ENCODE measurements around the gene OBSCN. TPM values are rescaled to one million over a fixed set of nuclear protein-coding genes. Genes with fewer than 3 reads are reported as not detected.

Gene OBSCN
- total RNA-seq, 1 experiment from 2014 or later: 10.5 TPM

DNA sequence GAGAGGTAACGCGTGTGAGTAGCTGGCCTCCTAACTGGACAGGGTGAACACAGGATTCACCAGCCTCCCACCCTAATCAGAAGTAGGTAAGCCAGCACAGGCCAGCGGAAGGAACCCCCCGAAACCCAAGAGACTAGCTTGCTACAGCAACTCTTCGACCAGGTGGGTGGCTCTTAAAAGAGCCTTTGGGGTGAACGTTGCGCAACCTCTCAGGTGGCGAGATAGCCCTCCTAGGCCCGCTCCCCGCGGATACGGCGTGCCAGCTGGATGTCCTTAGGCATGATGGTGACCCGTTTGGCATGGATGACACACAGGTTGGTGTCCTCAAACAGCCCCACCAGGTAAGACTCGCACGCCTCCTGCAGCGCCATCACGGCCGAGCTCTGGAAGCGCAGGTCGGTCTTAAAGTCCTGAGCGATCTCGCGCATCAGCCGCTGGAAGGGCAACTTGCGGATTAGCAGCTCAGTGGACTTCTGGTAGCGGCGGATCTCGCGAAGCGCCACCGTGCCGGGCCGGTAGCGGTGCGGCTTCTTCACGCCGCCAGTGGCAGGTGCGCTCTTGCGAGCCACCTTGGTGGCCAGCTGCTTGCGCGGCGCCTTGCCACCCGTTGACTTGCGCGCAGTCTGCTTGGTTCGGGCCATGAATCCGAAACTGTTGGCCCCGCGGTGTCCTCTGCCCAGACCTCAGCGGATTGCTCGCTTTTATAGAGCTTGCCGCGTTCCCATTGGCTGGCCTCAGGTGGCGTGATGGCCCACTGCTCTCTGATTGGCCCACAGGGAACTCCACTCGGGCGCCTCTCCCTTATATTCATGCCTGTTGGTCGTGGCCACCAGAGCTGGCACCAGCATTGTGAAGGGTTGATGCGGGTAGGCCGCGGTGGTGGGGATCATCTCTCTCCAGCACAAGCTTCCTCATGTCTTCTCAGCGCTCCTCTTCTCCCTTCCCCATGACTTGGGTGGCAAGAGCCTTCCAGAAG, 217.1 kb downstream of the OBSCN start:
- CTCF ChIA-PET: interaction anchor here (1.0 kb wide), 1 partner anchor 426 kb away, joined by 4 read pairs; no protein-coding TSS in a partner anchor
- H3K4me1 ChIP-seq (ENCODE audit: control insufficient read depth, insufficient read depth, low read length): no peaks in the 10 kb centered on the region
- no peaks in the 10 kb centered on the region for H3K27me3 ChIP-seq (ENCODE audit: control insufficient read depth, insufficient read depth, low read length)
- intact Hi-C loops (cut with micrococcal nuclease; ENCODE audit: unreplicated experiment) (no loop called here), in situ Hi-C loops (cut with HindIII; ENCODE audit: low pct_unique_long_range_greater_than_20kb, low sequenced_read_pairs) (no loop called here)
- H3K27ac ChIP-seq (ENCODE audit: low read length): no peak overlapping the region
- no peaks in the 10 kb centered on the region for H3K9me3 ChIP-seq (ENCODE audit: control insufficient read depth, insufficient read depth, low read depth, low read length)
- TF ChIP-seq TCF7L2 (IDR thresholded peaks at IDR 0.05; ENCODE audit: low read depth, low read length): no peak
- TF ChIP-seq POLR2AphosphoS5 (IDR thresholded peaks at IDR 0.05; ENCODE audit: low read depth, low read length): no peak
- no peak for TF ChIP-seq SIN3A (IDR thresholded peaks at IDR 0.05; ENCODE audit: borderline replicate concordance, insufficient read depth, low read depth, low read length)
- TF ChIP-seq, protein P1, sequence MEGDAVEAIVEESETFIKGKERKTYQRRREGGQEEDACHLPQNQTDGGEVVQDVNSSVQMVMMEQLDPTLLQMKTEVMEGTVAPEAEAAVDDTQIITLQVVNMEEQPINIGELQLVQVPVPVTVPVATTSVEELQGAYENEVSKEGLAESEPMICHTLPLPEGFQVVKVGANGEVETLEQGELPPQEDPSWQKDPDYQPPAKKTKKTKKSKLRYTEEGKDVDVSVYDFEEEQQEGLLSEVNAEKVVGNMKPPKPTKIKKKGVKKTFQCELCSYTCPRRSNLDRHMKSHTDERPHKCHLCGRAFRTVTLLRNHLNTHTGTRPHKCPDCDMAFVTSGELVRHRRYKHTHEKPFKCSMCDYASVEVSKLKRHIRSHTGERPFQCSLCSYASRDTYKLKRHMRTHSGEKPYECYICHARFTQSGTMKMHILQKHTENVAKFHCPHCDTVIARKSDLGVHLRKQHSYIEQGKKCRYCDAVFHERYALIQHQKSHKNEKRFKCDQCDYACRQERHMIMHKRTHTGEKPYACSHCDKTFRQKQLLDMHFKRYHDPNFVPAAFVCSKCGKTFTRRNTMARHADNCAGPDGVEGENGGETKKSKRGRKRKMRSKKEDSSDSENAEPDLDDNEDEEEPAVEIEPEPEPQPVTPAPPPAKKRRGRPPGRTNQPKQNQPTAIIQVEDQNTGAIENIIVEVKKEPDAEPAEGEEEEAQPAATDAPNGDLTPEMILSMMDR (IDR thresholded peaks at IDR 0.05): no peak
- TF ChIP-seq, protein P2, sequence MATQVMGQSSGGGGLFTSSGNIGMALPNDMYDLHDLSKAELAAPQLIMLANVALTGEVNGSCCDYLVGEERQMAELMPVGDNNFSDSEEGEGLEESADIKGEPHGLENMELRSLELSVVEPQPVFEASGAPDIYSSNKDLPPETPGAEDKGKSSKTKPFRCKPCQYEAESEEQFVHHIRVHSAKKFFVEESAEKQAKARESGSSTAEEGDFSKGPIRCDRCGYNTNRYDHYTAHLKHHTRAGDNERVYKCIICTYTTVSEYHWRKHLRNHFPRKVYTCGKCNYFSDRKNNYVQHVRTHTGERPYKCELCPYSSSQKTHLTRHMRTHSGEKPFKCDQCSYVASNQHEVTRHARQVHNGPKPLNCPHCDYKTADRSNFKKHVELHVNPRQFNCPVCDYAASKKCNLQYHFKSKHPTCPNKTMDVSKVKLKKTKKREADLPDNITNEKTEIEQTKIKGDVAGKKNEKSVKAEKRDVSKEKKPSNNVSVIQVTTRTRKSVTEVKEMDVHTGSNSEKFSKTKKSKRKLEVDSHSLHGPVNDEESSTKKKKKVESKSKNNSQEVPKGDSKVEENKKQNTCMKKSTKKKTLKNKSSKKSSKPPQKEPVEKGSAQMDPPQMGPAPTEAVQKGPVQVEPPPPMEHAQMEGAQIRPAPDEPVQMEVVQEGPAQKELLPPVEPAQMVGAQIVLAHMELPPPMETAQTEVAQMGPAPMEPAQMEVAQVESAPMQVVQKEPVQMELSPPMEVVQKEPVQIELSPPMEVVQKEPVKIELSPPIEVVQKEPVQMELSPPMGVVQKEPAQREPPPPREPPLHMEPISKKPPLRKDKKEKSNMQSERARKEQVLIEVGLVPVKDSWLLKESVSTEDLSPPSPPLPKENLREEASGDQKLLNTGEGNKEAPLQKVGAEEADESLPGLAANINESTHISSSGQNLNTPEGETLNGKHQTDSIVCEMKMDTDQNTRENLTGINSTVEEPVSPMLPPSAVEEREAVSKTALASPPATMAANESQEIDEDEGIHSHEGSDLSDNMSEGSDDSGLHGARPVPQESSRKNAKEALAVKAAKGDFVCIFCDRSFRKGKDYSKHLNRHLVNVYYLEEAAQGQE (IDR thresholded peaks at IDR 0.05; ENCODE audit: insufficient read depth in 1 of 2, low read depth in 2 of 2, low read length in 1 of 2): no peak
- no TSS peak for BruUV-seq (replicated peaks)
- no peaks in the 10 kb centered on the region for H3K36me3 ChIP-seq (ENCODE audit: control insufficient read depth, insufficient read depth, low read length)
- POLR2A ChIA-PET: no interaction called here
- H3K4me3 ChIP-seq (ENCODE audit: low read depth in 2 of 2, low read length in 2 of 2): no peak overlapping the region
- ATAC-seq (no peak), DNase-seq (ENCODE audit: low read depth, low spot score) (no peak)

DNA sequence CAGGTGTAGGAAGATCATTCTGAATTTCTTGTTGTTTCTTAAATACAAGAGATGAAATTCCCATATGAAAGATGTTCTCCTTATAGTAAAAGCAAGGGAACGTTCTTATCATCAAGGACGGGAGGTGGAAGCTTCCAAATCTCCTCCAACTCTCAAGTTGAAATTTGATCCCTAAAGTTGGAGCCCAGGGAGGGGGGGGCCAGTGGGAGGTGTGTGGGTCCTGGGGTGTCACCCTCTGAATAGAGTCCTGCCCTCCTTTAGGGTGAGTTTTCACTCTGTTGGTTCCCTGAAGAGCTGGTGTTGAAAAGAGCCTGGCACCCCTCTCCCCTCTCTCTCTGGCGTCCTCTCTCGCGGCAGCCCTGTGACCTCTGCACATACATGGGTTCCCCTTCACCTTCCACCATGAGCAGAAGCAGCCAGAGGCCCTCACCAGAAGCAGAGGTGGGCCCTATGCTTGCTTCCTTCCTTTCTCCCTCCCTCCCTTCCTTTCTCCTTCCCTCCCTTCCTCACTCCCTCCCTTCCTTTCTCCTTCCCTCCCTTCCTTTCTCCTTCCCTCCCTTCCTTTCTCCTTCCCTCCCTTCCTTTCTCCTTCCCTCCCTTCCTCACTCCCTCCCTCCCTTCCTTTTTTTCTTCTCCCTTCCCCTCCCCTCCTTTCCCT, 218.8 kb downstream of the OBSCN start:
- in situ Hi-C loops (cut with HindIII; ENCODE audit: low pct_unique_long_range_greater_than_20kb, low sequenced_read_pairs) (no loop called here), intact Hi-C loops (cut with micrococcal nuclease; ENCODE audit: unreplicated experiment) (no loop called here)
- Histone ChIP-seq H3K9me3 (ENCODE audit: control insufficient read depth, insufficient read depth, low read depth, low read length) (no peaks in the 10 kb centered on the region), H3K4me3 (ENCODE audit: low read depth in 2 of 2, low read length in 2 of 2) (no peak overlapping the region), H3K4me1 (ENCODE audit: control insufficient read depth, insufficient read depth, low read length) (no peaks in the 10 kb centered on the region), H3K27me3 (ENCODE audit: control insufficient read depth, insufficient read depth, low read length) (no peaks in the 10 kb centered on the region), H3K27ac (ENCODE audit: low read length) (no peak overlapping the region), H3K36me3 (ENCODE audit: control insufficient read depth, insufficient read depth, low read length) (no peaks in the 10 kb centered on the region)
- TF ChIP-seq TCF7L2 (IDR thresholded peaks at IDR 0.05; ENCODE audit: low read depth, low read length): no peak
- TF ChIP-seq, protein P2 (IDR thresholded peaks at IDR 0.05; ENCODE audit: insufficient read depth in 1 of 2, low read depth in 2 of 2, low read length in 1 of 2): no peak
- no peak for TF ChIP-seq SIN3A (IDR thresholded peaks at IDR 0.05; ENCODE audit: borderline replicate concordance, insufficient read depth, low read depth, low read length)
- TF ChIP-seq, protein P1 (IDR thresholded peaks at IDR 0.05): no peak
- no peak for TF ChIP-seq POLR2AphosphoS5 (IDR thresholded peaks at IDR 0.05; ENCODE audit: low read depth, low read length)
- ATAC-seq (no peak), DNase-seq (ENCODE audit: low read depth, low spot score) (no peak)
- ChIA-PET POLR2A (no interaction called here), CTCF (interaction anchor here (0.5 to 0.6 kb wide), 2 partner anchors 50 to 72 kb away, joined by 7 to 8 read pairs; no protein-coding TSS in a partner anchor)
- no TSS peak for BruUV-seq (replicated peaks)
